GM18511 (cell line): ENCODE measurements around the gene CORO1C.

ENCODE experiments used
- ATAC-seq: cut with Tn5 transposase; IDR thresholded peaks from one replicate; pipeline ENCODE4 v1.9.1; 2021; ENCODE audit warnings: mild to moderate bottlenecking, moderate library complexity; ENCODE audit not compliant: unreplicated experiment

The CORO1C gene

GRCh38 chr12:108605690-108606406, 125.5 kb downstream of the CORO1C start:
- ATAC-seq: no peak

- no peak for ATAC-seq
These were observed 126.2 kb downstream of the CORO1C start for GRCh38 chr12:108605000-108605689.

GRCh38 chr12:108604208-108604941, 126.9 kb downstream of the CORO1C start:
- no peak for ATAC-seq

- no peak for ATAC-seq
These were observed 127.6 kb downstream of the CORO1C start for GRCh38 chr12:108603743-108604142.

GRCh38 chr12:108602976-108603704, 128.2 kb downstream of the CORO1C start:
- ATAC-seq: no peak

GRCh38 chr12:108602209-108602705, 129.1 kb downstream of the CORO1C start:
- ATAC-seq: no peak

GRCh38 chr12:108600702-108601007, 130.7 kb downstream of the CORO1C start:
- ATAC-seq: no peak

- no peak for ATAC-seq
These were observed 131.2 kb downstream of the CORO1C start for GRCh38 chr12:108599948-108600701.

- ATAC-seq: no peak
These were observed 131.8 kb downstream of the CORO1C start for GRCh38 chr12:108599541-108599940.

- no peak for ATAC-seq
These were observed 132.6 kb downstream of the CORO1C start for GRCh38 chr12:108598553-108599250.

GRCh38 chr12:108597559-108598471, 133.5 kb downstream of the CORO1C start, which contains the start of gene TMEM119:
Gene TMEM119, minus strand, starts transcription at chr12:108598084. Its CDS starts 5,701 bp downstream, at chr12:108592383.
- ATAC-seq: no peak

GRCh38 chr12:108596854-108597558, 134.3 kb downstream of the CORO1C start:
- ATAC-seq: no peak

- ATAC-seq: no peak
These were observed 135.3 kb downstream of the CORO1C start for GRCh38 chr12:108595711-108596647.
